Measurements from ENCODE around the gene LEKR1.

DNA sequence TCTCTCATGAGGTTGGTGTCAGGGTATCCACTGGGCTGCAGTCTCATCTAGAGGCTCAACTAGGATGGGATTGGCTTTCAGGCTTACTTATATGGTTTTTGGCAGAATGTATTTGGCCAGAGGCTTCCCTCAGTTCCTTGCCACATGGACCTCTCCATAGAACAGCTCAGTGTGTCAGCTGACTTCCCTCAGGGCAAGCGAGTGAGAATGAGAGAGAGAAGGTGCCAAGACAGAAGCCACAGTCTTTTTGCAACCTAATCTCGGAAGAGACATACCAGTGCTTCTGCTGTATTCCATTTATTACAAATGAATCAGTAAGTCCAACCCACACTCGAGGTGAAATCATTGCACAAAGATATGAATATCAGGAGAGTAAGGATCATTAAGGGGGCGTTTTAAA lies 204.6 kb downstream of the LEKR1 start:
- TF ChIP-seq, protein P1, sequence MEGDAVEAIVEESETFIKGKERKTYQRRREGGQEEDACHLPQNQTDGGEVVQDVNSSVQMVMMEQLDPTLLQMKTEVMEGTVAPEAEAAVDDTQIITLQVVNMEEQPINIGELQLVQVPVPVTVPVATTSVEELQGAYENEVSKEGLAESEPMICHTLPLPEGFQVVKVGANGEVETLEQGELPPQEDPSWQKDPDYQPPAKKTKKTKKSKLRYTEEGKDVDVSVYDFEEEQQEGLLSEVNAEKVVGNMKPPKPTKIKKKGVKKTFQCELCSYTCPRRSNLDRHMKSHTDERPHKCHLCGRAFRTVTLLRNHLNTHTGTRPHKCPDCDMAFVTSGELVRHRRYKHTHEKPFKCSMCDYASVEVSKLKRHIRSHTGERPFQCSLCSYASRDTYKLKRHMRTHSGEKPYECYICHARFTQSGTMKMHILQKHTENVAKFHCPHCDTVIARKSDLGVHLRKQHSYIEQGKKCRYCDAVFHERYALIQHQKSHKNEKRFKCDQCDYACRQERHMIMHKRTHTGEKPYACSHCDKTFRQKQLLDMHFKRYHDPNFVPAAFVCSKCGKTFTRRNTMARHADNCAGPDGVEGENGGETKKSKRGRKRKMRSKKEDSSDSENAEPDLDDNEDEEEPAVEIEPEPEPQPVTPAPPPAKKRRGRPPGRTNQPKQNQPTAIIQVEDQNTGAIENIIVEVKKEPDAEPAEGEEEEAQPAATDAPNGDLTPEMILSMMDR (IDR thresholded peaks at IDR 0.05) = no peak
- TF ChIP-seq EP300 (IDR thresholded peaks at IDR 0.05) (no peak), POLR2A (IDR thresholded peaks at IDR 0.05) (no peak)

Measured in tibial nerve (tissue), 4 donors.